Inflammatory macrophage treated with lipopolysaccharide for 1 hour (primary cell): ENCODE measurements around the gene HAUS3.
A peak's percentile ranks its signal among the peaks of the same experiment; 100 is the strongest.
"Not testable (repeated sequence)": the region's sequence is repeated elsewhere in the genome, so short reads cannot be mapped to it uniquely, and the experiment has no call there.

Experiments
- DNase-seq, 2 donors: peaks; one replicate each; pipeline ENCODE4 v3.0.0-alpha.2; 2020 to 2022

Gene HAUS3

GRCh38 chr4:2251073-2251794, 9.3 kb upstream of the HAUS3 start:
- DNase-seq = no peak

DNA sequence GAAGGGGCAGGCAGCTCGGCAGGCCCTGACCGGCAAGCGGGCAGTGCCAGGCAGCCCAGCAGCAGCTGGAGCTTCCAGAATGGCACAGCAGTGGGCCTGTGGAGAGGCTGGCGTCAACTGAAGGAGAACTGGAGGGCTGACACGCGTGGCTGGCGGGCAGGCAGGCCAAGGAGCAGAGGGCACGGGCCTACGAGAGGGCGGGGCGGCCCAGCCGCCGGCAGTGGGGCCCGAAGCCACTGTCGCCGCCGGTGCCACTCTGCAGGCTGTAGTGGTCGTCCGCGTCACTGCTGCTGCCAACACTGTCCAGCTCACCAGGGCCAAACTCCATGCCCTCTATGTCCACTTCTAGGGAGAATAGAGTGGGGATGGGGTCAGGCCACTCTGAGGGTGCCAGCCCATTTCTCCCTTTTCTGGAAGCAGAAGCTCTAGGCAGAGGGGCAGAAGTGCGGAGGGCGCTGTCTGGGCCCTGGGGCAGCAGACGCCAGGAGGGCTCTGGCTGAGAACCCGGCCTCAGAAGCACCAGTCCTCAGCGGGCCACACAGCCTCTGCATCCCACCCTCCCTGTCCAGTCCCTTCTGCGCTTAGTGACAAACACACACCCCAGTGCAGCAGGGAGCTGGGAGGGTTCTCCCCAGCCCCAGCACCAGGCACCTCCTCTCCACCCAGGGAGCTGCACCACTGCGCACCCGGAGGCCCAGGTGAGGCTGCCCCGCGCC, 8.6 kb upstream of the HAUS3 start:
- DNase-seq = no peak

- DNase-seq = no peak
Observed at GRCh38 chr4:2249526-2250356, 7.8 kb upstream of the HAUS3 start.

GRCh38 chr4:2248821-2249261, 6.9 kb upstream of the HAUS3 start:
- DNase-seq = no peak

GRCh38 chr4:2248044-2248780, 6.3 kb upstream of the HAUS3 start:
- no peak for DNase-seq

GRCh38 chr4:2247128-2248043, 5.5 kb upstream of the HAUS3 start:
- no peak for DNase-seq

GRCh38 chr4:2246384-2247127, 4.6 kb upstream of the HAUS3 start:
- no peak for DNase-seq

GRCh38 chr4:2245787-2246275, 3.9 kb upstream of the HAUS3 start:
- no peak for DNase-seq

DNA sequence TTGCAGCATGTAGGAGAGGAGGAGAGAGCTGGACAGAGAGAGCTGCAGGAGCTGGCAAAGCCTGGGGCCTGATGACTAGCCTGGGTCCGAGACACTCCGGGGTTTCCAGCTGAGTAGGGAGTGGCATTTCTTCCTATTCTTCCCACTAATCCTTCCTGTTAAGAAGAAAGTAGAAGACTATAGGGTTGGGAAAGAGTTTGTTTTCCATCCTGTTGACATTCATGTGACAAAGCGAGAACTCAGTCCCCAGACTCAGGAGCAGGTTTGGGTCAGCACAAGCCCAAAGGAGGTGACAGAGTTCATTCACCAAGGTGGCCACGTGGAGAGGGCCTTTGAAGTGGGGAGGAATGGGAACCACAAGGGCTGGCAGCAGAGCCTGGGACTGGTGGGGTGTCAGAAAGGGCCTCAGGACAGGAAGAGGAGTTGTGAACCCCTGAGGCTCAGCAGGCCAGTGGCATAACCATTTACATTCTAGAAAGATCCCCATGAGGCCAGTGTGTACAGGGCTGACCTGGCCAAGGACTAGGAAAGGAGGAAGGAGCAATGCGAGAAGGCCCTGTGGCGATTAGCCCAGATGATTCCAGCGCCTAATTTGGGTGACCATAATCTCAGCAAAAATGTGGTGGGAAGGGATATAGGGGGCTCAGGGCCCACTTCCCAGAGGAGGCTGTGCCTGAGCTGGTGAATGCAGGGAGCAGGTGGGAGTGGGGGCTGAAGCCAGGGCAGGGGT, 3.3 kb upstream of the HAUS3 start:
- peak; percentile 43 to 71 for DNase-seq

DNA sequence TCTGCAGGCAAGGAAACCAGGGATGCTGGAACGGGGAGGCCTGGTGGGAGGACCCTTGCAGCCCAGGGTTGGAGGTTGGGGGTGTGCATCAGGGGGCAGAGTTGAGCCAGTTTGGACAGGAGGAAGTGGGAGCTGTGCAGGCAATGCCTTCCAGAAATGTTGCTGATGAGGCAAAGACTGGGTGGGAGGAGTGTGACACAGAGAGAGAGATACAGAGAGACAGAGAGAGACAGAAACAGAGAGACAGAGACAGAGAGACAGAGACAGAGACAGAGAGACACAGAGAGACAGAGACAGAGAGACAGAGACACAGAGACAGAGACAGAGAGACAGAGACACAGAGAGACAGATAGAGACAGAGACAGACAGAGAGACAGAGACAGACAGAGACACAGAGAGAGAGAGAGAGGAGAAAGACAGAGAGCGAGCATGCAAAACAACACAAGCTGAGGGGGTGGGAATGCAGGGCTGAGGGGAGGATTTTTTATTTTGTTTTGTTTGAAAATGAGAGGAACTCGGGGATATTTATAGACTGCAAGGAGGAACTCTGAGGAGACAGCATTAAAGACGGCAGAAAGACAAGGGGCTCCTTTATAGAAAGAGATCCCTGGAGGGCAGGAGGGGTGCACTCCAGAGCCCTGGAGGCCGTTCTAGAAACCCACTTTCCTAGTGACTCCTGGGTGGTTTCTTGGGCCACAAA, 1.9 kb upstream of the HAUS3 start:
- peak; percentile 73 to 88 for DNase-seq

GRCh38 chr4:2241003-2241402, 918 bp downstream of the HAUS3 start:
- no peak for DNase-seq

DNA sequence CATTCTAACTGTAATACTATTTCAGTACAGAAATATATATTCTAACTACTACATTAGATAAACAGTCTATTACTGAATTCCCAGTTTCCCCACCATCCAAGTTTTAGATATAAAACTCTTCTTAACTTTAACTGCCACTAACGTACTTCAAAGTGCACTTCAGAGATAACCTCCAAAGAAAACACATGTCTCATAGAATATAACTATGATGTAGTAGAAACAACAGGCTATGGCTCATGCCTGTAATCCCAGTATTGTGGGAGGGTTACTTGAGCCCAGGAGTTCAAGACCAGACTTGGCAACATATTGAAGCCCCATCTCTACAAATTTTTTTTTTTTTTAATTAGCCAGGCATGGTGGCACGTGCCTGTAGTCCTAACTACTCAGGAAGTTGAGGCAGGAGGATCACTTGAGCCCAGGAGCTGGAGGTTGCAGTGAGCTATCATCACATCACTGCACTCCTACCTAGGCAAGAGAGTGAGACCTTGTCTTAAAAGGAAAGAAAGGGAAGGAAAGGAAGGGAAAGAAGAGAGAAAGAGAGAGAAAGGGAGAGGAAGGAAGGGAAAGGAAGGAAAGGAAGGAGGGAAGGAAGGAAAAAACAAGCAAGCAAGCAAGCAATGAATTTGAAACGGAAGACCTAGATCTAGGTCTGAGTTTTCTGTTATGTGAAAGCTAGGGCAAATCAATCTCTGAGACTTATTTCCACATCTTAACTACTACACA, 4.8 kb downstream of the HAUS3 start:
- no peak for DNase-seq

- no peak for DNase-seq
Observed at GRCh38 chr4:2231082-2231481, 10.8 kb downstream of the HAUS3 start.

- no peak for DNase-seq
Observed at GRCh38 chr4:2226261-2226660, 15.7 kb downstream of the HAUS3 start.

DNA sequence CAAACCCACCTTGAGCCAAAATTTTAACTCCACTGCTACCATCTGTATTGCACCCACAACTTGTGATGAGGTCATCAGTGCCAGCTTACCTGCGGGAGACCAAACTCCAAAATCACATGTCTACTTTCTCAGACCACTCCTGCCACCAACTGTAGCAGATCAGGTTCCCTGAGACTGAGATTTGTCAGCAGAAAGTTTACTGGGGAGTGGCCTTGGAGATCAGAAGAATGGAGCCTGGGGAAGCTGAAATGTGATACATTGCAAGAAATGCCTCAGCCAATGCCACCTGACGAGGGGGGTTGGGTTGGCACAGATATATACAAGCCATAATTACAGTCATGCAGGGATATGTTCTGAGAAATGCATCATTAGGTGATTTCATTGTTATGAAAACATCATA, 19.1 kb downstream of the HAUS3 start:
- DNase-seq = no peak

GRCh38 chr4:2221378-2221777, 20.5 kb downstream of the HAUS3 start:
- not testable (repeated sequence) for DNase-seq

- DNase-seq = peak; percentile 23 to 79
Observed at GRCh38 chr4:2220016-2220630, 21.8 kb downstream of the HAUS3 start.

GRCh38 chr4:2219233-2219760, 22.6 kb downstream of the HAUS3 start:
- no peak for DNase-seq
